Chondrocyte (in vitro differentiated cells): Measurements from ENCODE around the gene FBXL2. TPM values are rescaled to one million over a fixed set of nuclear protein-coding genes. Genes with fewer than 3 reads are reported as not detected.
"Not testable (repeated sequence)": the region's sequence is repeated elsewhere in the genome, so short reads cannot be mapped to it uniquely, and the experiment has no call there.

Experiments used
- DNase-seq: peaks from one replicate; pipeline ENCODE4 v3.0.0; 2021; ENCODE audit warnings: mixed read lengths, low spot score
- H3K27ac Mint-ChIP-seq: one replicate; pipeline ENCODE4 v1.8.0; 2021; ENCODE audit warnings: mild to moderate bottlenecking, moderate library complexity, mixed read lengths; ENCODE audit not compliant: unreplicated experiment
- H3K27me3 Mint-ChIP-seq: 2 replicates; pipeline ENCODE4 v1.8.0; 2021; ENCODE audit warnings: low read depth, mixed read lengths
- H3K36me3 Mint-ChIP-seq: 2 replicates; pipeline ENCODE4 v1.8.0; 2021; ENCODE audit warnings: low read depth, mixed read lengths
- H3K4me1 Mint-ChIP-seq: 2 replicates; pipeline ENCODE4 v1.8.0; 2021; ENCODE audit warnings: low read depth, mild to moderate bottlenecking, mixed read lengths
- H3K4me3 Mint-ChIP-seq: one replicate; pipeline ENCODE4 v1.8.0; 2021; ENCODE audit warnings: mild to moderate bottlenecking, moderate library complexity, mixed read lengths; ENCODE audit not compliant: unreplicated experiment
- H3K9me3 Mint-ChIP-seq: 2 replicates; pipeline ENCODE4 v1.8.0; 2021; ENCODE audit warnings: low read depth, mixed read lengths
- total RNA-seq: library from RNA; stranded (reverse); gene quantifications from 3 replicates; pipeline ENCODE4 v1.2.1, GENCODE V29; 2021
- TF ChIP-seq, protein P1 (sequence below): fragments of 200-600 bp; sonication (generic); IDR thresholded peaks from 2 replicates; pipeline ENCODE4 v1.5.0; 2021; ENCODE audit warnings: antibody characterized with exemption, mild to moderate bottlenecking, moderate library complexity

The FBXL2 gene
- total RNA-seq, 1 donor from 2014 or later = 22.2 TPM

DNA sequence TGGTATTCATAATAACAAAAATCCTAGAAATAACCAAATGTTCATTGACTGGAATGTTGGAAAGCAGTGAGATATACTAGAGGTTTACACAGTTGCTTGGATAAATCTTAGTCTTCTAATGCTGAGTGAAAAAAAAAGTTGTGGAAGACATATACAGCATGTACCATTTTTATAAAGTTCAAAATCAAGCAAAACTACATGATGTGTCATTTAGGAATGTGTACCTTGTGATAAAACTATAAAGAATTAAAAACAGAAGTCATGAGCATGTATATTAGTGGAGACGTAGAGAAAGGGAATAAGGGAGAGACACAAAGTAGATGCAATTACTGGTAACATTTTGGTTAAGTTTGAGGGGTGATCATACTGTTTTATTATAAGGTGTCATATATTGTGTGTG lies 45.2 kb downstream of the FBXL2 start:
- no peaks in the 10 kb centered on the region for H3K27me3 Mint-ChIP-seq
- no peak overlapping the region for H3K4me3 Mint-ChIP-seq
- H3K9me3 Mint-ChIP-seq = peaks cover 6% of the 10 kb centered on the region
- TF ChIP-seq, protein P1, sequence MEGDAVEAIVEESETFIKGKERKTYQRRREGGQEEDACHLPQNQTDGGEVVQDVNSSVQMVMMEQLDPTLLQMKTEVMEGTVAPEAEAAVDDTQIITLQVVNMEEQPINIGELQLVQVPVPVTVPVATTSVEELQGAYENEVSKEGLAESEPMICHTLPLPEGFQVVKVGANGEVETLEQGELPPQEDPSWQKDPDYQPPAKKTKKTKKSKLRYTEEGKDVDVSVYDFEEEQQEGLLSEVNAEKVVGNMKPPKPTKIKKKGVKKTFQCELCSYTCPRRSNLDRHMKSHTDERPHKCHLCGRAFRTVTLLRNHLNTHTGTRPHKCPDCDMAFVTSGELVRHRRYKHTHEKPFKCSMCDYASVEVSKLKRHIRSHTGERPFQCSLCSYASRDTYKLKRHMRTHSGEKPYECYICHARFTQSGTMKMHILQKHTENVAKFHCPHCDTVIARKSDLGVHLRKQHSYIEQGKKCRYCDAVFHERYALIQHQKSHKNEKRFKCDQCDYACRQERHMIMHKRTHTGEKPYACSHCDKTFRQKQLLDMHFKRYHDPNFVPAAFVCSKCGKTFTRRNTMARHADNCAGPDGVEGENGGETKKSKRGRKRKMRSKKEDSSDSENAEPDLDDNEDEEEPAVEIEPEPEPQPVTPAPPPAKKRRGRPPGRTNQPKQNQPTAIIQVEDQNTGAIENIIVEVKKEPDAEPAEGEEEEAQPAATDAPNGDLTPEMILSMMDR = no peak
- peaks cover 6% of the 10 kb centered on the region for H3K36me3 Mint-ChIP-seq
- DNase-seq = no peak
- H3K27ac Mint-ChIP-seq = peak overlapping the region; percentile 77
- peaks cover 35% of the 10 kb centered on the region for H3K4me1 Mint-ChIP-seq

DNA sequence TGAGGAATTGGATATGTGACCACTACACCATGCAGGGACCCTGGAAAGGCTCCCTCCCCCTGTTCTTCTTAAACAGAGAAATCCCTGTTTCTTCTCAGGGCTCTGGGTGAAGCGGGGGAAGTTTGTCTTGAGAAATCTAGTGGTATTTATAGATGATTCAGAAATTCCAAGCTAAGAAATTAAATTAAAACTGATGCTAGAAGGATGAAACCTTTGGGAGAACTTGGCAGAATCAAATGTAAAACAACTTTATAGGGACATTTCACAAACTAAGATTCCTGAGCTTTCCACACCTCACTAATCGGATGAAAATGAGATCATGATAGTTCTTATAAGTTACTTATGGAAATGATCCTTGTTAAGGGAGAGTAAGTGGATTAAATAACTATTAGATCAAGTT lies 54.2 kb downstream of the FBXL2 start:
- DNase-seq = no peak
- Mint-ChIP-seq H3K9me3 (peaks cover 22% of the 10 kb centered on the region), H3K4me3 (no peak overlapping the region), H3K36me3 (peaks cover 12% of the 10 kb centered on the region), H3K27me3 (no peaks in the 10 kb centered on the region), H3K27ac (peak overlapping the region; percentile 68), H3K4me1 (peaks cover 10% of the 10 kb centered on the region)
- TF ChIP-seq, protein P1 = no peak

DNA sequence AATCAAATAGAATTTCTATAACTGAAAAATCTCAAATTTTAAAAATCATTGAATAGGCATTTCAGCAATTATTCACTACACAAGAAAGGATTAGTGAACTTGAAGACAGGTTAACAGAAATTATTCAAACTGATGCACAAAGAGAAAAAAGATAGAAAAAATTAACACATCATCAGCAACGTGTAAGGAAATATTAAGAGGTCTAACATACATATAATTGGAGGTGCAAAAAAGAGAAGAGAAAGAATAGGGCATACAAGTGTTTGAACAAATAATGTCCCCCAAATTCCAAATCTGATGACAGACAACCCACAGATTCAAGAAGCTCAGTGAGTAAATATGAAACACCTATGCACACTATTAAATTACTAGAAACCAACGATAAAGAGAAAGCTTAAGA lies 57.1 kb downstream of the FBXL2 start:
- Mint-ChIP-seq H3K4me3 (no peak overlapping the region), H3K27me3 (no peaks in the 10 kb centered on the region), H3K9me3 (peaks cover 20% of the 10 kb centered on the region), H3K4me1 (peaks cover 10% of the 10 kb centered on the region), H3K36me3 (peaks cover 12% of the 10 kb centered on the region), H3K27ac (peak overlapping the region; percentile 3)
- TF ChIP-seq, protein P1 = no peak
- no peak for DNase-seq

DNA sequence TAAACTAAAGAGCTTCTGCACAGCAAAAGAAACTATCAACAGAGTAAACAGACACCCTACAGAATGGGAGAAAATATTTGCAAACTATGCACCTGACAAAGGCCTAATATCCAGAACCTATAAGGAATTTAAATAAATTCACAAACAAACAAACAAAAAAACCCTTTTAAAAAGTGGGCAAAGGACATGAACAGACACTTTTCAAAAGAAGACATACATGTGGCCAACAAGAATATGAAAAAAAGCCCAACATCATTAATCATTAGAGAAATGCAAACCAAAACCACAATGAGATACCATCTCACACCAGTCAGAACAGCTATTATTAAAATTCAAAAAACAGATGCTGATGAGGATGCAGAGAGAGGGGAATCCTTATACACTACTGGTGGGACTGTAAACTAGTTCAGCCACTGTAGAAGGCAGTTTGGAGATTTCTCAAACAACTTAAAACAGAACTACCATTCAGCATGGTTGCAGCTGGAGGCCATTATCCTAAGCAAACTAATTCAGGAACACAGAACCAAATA lies 61.8 kb downstream of the FBXL2 start:
- DNase-seq, H3K36me3 Mint-ChIP-seq: not testable (repeated sequence)

DNA sequence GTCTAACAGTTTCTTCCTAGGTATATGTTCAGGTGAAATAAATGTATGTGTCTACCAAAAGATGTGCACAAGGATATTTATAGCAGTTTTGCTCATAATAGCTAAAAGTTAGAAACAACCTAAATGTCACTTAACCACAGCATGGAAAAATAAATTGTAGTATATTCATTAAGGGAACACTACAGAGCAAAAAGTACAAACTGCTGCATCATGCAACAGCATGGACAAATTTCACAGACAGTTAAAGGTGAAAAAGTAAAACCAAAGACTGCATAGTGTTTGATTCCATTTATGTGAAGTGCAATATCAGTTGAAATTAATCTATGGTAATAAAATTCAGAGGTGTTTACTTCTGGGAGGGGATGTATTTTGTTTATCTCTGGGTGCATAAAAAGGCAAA lies 62.5 kb downstream of the FBXL2 start:
- DNase-seq = no peak
- H3K36me3 Mint-ChIP-seq = no peaks in the 10 kb centered on the region
- H3K27me3 Mint-ChIP-seq = no peaks in the 10 kb centered on the region

More for the DNA sequence above, 61.8 kb downstream of the FBXL2 start:
- H3K4me1 Mint-ChIP-seq, H3K27ac Mint-ChIP-seq, H3K4me3 Mint-ChIP-seq, H3K9me3 Mint-ChIP-seq, H3K27me3 Mint-ChIP-seq: not testable (repeated sequence)

DNA sequence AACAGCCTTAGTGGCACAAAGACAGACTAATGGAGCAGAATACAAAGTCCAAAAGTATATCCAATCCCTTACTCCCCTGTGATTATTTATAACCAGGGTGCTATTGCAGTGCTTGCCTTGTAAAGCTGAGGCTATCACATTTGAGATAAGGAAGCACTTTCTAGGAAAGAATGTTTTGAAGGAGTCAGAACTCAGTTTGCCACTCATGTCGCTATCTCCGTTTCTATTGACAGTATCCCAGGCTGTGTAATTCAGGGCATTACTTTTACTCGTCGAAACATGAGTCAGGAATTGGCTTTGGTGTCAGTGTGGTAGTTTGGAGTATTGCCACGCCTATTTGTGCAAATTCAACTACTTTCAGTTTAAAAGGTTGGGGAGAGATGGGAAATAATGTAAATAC lies 78.4 kb downstream of the FBXL2 start:
- H3K27me3 Mint-ChIP-seq = no peaks in the 10 kb centered on the region
- no peak overlapping the region for H3K27ac Mint-ChIP-seq
- DNase-seq = no peak
- H3K4me3 Mint-ChIP-seq = no peak overlapping the region
- H3K36me3 Mint-ChIP-seq = peaks cover 2% of the 10 kb centered on the region
- H3K9me3 Mint-ChIP-seq = no peaks in the 10 kb centered on the region
- H3K4me1 Mint-ChIP-seq = peaks cover 20% of the 10 kb centered on the region
- TF ChIP-seq, protein P1 = no peak

More for the DNA sequence above, 62.5 kb downstream of the FBXL2 start:
- H3K27ac Mint-ChIP-seq = no peak overlapping the region
- no peak overlapping the region for H3K4me3 Mint-ChIP-seq
- TF ChIP-seq, protein P1 = no peak
- H3K9me3 Mint-ChIP-seq = peaks cover 2% of the 10 kb centered on the region
- H3K4me1 Mint-ChIP-seq = peaks cover 4% of the 10 kb centered on the region
